GM23338 (cell line): ENCODE data around the gene LAPTM4A. TPM values are rescaled to one million over a fixed set of nuclear protein-coding genes. Genes with fewer than 3 reads are reported as not detected.
A peak's percentile ranks its signal among the peaks of the same experiment; 100 is the strongest.

Experiments
- ATAC-seq: fragments of 200-7000 bp; cut with Tn5 transposase; 3 replicates; pipeline ENCODE4 v1.9.1; 2020
- DNase-seq: peaks from one replicate; pipeline ENCODE4 v3.0.0-alpha.2; 2015; ENCODE audit warnings: low spot score
- H2AFZ ChIP-seq: fragments of 200-600 bp; sonication (generic); 2 replicates; pipeline ENCODE4 v1.8.0; 2016; ENCODE audit warnings: antibody characterized with exemption, mild to moderate bottlenecking, moderate library complexity
- H3F3A ChIP-seq: fragments of 200-600 bp; sonication (generic); replicated peaks from 2 replicates; pipeline ENCODE4 v1.8.0; 2017; ENCODE audit warnings: antibody characterized with exemption, mixed run types, low read depth
- H3K27ac ChIP-seq: fragments of 200-600 bp; sonication (generic); 2 replicates; pipeline ENCODE4 v1.6.1; 2016; ENCODE audit warnings: low read depth
- H3K27me3 ChIP-seq: fragments of 200-600 bp; sonication (generic); 2 replicates; pipeline ENCODE4 v1.8.0; 2016; ENCODE audit warnings: mild to moderate bottlenecking, mixed run types, moderate library complexity; ENCODE audit not compliant: insufficient read depth
- H3K36me3 ChIP-seq: fragments of 200-600 bp; sonication (generic); 2 replicates; pipeline ENCODE4 v1.8.0; 2016; ENCODE audit warnings: mild to moderate bottlenecking; ENCODE audit not compliant: insufficient read depth
- H3K4me1 ChIP-seq: fragments of 200-600 bp; sonication (generic); 2 replicates; pipeline ENCODE4 v1.8.0; 2016; ENCODE audit warnings: mild to moderate bottlenecking, moderate library complexity; ENCODE audit not compliant: insufficient read depth
- H3K4me2 ChIP-seq: fragments of 200-600 bp; sonication (generic); 2 replicates; pipeline ENCODE4 v1.7.1; 2017; ENCODE audit warnings: mixed run types
- H3K4me3 ChIP-seq: fragments of 200-600 bp; sonication (generic); 2 replicates; pipeline ENCODE4 v1.6.1; 2016; ENCODE audit warnings: mixed run types
- H3K79me2 ChIP-seq: fragments of 200-600 bp; sonication (generic); replicated peaks from 2 replicates; pipeline ENCODE4 v1.8.0; 2017; ENCODE audit warnings: mild to moderate bottlenecking; ENCODE audit not compliant: insufficient read depth
- H3K9me2 ChIP-seq: fragments of 200-600 bp; sonication (generic); 2 replicates; pipeline ENCODE4 v1.8.0; 2017; ENCODE audit not compliant: insufficient read depth
- H4K20me1 ChIP-seq: fragments of 200-600 bp; sonication (generic); replicated peaks from 2 replicates; pipeline ENCODE4 v1.8.0; 2017; ENCODE audit warnings: mild to moderate bottlenecking; ENCODE audit not compliant: insufficient read depth
- H3K27ac Mint-ChIP-seq: 2 replicates; pipeline ENCODE4 v1.8.0; 2020; ENCODE audit warnings: inconsistent platforms, mild to moderate bottlenecking, moderate library complexity, mixed read lengths
- H3K27me3 Mint-ChIP-seq: 3 replicates; pipeline ENCODE4 v1.8.0; 2022; ENCODE audit warnings: low read depth, mild to moderate bottlenecking, moderate library complexity, mixed read lengths, inconsistent platforms; ENCODE audit not compliant: insufficient read depth, poor library complexity
- H3K36me3 Mint-ChIP-seq: 3 replicates; pipeline ENCODE4 v1.8.0; 2021; ENCODE audit warnings: low read depth, mild to moderate bottlenecking, inconsistent platforms, moderate library complexity, mixed read lengths
- H3K4me1 Mint-ChIP-seq: 3 replicates; pipeline ENCODE4 v1.8.0; 2020; ENCODE audit warnings: mild to moderate bottlenecking, inconsistent platforms, mixed read lengths
- H3K4me3 Mint-ChIP-seq: 3 replicates; pipeline ENCODE4 v1.8.0; 2021; ENCODE audit warnings: moderate library complexity, mild to moderate bottlenecking, inconsistent platforms, mixed read lengths
- H3K9me3 Mint-ChIP-seq: 3 replicates; pipeline ENCODE4 v1.8.0; 2020; ENCODE audit warnings: moderate library complexity, mild to moderate bottlenecking, inconsistent platforms, mixed read lengths
- CREB1 ChIP-seq: fragments of 250-450 bp; sonication (Bioruptor Pico); IDR thresholded peaks from 2 replicates; pipeline ENCODE4 v1.5.0; 2020; ENCODE audit warnings: low read depth, mild to moderate bottlenecking, moderate library complexity
- ETS1 ChIP-seq: IDR thresholded peaks from 2 replicates; pipeline ENCODE4 v1.6.1; 2016; ENCODE audit warnings: antibody characterized with exemption
- EZH2 ChIP-seq: fragments of 200-600 bp; sonication (generic); IDR thresholded peaks from one replicate; pipeline ENCODE4 v1.8.0; 2017; ENCODE audit warnings: antibody characterized with exemption, mild to moderate bottlenecking, low read depth; ENCODE audit not compliant: unreplicated experiment
- EZH2phosphoT487 ChIP-seq: fragments of 200-600 bp; sonication (generic); IDR thresholded peaks from one replicate; pipeline ENCODE4 v1.8.1; 2018; ENCODE audit warnings: antibody characterized with exemption; ENCODE audit not compliant: unreplicated experiment
- JUNB ChIP-seq: IDR thresholded peaks from one replicate; pipeline ENCODE4 v1.6.1; 2016; ENCODE audit warnings: antibody characterized with exemption; ENCODE audit not compliant: unreplicated experiment
- NANOG ChIP-seq: IDR thresholded peaks from 2 replicates; pipeline ENCODE4 v1.6.1; 2016; ENCODE audit warnings: antibody characterized with exemption, borderline replicate concordance
- POLR2AphosphoS5 ChIP-seq: IDR thresholded peaks from 2 replicates; pipeline ENCODE4 v1.6.1; 2016; ENCODE audit warnings: antibody characterized with exemption, low read depth
- STAT1 ChIP-seq: IDR thresholded peaks from one replicate; pipeline ENCODE4 v1.6.1; 2016; ENCODE audit warnings: antibody characterized with exemption; ENCODE audit not compliant: unreplicated experiment
- ZNF114 ChIP-seq: fragments of 250-450 bp; sonication (Bioruptor Pico); IDR thresholded peaks from 2 replicates; pipeline ENCODE4 v1.5.0; 2020; ENCODE audit warnings: mild to moderate bottlenecking, moderate library complexity
- ZNF331 ChIP-seq: fragments of 250-450 bp; sonication (Bioruptor Pico); IDR thresholded peaks from 2 replicates; pipeline ENCODE4 v1.5.0; 2020; ENCODE audit warnings: low read depth, mild to moderate bottlenecking, moderate library complexity
- polyA plus RNA-seq: library from polyadenylated mRNA; unstranded; fragments of >200 nt; fragmentation: Nextera tagmentation; extraction: Ambion mirVana; gene quantifications from 2 replicates; pipeline ENCODE4 v1.2.1, GENCODE V29; 2016
- total RNA-seq: library from RNA; depleted of rRNA; stranded (reverse); fragments of >200 nt; shearing (Covaris generic); gene quantifications from 2 replicates; pipeline ENCODE4 v1.2.3, GENCODE V29; 2014
- TF ChIP-seq, protein P1 (sequence below): fragments of 250-450 bp; sonication (Bioruptor Pico); IDR thresholded peaks from 2 replicates; pipeline ENCODE4 v1.5.0; 2020; ENCODE audit warnings: mild to moderate bottlenecking, moderate library complexity
- TF ChIP-seq, protein P2 (sequence below), 2 experiments: fragments of 200-600 bp in 1 of 2; sonication (generic) in 1 of 2; conservative IDR thresholded peaks; 2 replicates each; pipeline versions ENCODE4 v1.5.1 to v1.6.1; 2016 to 2017; ENCODE audit warnings: antibody characterized with exemption in 2 of 2, low read depth in 2 of 2, mild to moderate bottlenecking in 2 of 2, moderate library complexity in 1 of 2
- TF ChIP-seq, protein P3 (sequence below): IDR thresholded peaks from one replicate; pipeline ENCODE4 v1.6.1; 2018; ENCODE audit warnings: antibody characterized with exemption; ENCODE audit not compliant: unreplicated experiment

Gene LAPTM4A
- total and polyA plus RNA-seq, 2 experiments from 2014 or later, result 123 to 214 TPM

GRCh38 chr2:20011276-20012031 lies 40.0 kb downstream of the LAPTM4A start:
- ATAC-seq (no peak), DNase-seq (no peak)
- H3K27ac Mint-ChIP-seq, result no peak overlapping the region
- Histone ChIP-seq H3K27me3 (peaks cover 45% of the 10 kb centered on the region), H3K4me1 (peaks cover 19% of the 10 kb centered on the region), H3K36me3 (no peaks in the 10 kb centered on the region), H4K20me1 (no peaks in the 10 kb centered on the region), H2AFZ (peak overlapping the region; percentile 98), H3K9me2 (no peaks in the 10 kb centered on the region), H3K4me2 (peak overlapping the region; percentile 85), H3K4me3 (peak overlapping the region; percentile 58), H3K27ac (no peak overlapping the region), H3F3A (0 out of 2 replicates have a peak, but pooled peaks cover 3% of the 10 kb centered on the region), H3K79me2 (no peaks in the 10 kb centered on the region)
- peaks cover 9% of the 10 kb centered on the region for H3K9me3 Mint-ChIP-seq
- no peak for TF ChIP-seq ZNF114
- no peak for TF ChIP-seq NANOG
- no peak for TF ChIP-seq ZNF331 (CRISPR knock-in tag)
- TF ChIP-seq, protein P1, sequence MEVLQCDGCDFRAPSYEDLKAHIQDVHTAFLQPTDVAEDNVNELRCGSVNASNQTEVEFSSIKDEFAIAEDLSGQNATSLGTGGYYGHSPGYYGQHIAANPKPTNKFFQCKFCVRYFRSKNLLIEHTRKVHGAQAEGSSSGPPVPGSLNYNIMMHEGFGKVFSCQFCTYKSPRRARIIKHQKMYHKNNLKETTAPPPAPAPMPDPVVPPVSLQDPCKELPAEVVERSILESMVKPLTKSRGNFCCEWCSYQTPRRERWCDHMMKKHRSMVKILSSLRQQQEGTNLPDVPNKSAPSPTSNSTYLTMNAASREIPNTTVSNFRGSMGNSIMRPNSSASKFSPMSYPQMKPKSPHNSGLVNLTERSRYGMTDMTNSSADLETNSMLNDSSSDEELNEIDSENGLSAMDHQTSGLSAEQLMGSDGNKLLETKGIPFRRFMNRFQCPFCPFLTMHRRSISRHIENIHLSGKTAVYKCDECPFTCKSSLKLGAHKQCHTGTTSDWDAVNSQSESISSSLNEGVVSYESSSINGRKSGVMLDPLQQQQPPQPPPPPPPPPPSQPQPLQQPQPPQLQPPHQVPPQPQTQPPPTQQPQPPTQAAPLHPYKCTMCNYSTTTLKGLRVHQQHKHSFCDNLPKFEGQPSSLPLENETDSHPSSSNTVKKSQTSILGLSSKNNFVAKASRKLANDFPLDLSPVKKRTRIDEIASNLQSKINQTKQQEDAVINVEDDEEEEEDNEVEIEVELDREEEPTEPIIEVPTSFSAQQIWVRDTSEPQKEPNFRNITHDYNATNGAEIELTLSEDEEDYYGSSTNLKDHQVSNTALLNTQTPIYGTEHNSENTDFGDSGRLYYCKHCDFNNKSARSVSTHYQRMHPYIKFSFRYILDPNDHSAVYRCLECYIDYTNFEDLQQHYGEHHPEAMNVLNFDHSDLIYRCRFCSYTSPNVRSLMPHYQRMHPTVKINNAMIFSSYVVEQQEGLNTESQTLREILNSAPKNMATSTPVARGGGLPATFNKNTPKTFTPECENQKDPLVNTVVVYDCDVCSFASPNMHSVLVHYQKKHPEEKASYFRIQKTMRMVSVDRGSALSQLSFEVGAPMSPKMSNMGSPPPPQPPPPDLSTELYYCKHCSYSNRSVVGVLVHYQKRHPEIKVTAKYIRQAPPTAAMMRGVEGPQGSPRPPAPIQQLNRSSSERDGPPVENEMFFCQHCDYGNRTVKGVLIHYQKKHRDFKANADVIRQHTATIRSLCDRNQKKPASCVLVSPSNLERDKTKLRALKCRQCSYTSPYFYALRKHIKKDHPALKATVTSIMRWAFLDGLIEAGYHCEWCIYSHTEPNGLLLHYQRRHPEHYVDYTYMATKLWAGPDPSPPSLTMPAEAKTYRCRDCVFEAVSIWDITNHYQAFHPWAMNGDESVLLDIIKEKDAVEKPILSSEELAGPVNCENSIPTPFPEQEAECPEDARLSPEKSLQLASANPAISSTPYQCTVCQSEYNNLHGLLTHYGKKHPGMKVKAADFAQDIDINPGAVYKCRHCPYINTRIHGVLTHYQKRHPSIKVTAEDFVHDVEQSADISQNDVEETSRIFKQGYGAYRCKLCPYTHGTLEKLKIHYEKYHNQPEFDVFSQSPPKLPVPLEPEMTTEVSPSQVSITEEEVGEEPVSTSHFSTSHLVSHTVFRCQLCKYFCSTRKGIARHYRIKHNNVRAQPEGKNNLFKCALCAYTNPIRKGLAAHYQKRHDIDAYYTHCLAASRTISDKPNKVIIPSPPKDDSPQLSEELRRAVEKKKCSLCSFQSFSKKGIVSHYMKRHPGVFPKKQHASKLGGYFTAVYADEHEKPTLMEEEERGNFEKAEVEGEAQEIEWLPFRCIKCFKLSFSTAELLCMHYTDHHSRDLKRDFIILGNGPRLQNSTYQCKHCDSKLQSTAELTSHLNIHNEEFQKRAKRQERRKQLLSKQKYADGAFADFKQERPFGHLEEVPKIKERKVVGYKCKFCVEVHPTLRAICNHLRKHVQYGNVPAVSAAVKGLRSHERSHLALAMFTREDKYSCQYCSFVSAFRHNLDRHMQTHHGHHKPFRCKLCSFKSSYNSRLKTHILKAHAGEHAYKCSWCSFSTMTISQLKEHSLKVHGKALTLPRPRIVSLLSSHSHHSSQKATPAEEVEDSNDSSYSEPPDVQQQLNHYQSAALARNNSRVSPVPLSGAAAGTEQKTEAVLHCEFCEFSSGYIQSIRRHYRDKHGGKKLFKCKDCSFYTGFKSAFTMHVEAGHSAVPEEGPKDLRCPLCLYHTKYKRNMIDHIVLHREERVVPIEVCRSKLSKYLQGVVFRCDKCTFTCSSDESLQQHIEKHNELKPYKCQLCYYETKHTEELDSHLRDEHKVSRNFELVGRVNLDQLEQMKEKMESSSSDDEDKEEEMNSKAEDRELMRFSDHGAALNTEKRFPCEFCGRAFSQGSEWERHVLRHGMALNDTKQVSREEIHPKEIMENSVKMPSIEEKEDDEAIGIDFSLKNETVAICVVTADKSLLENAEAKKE (CRISPR knock-in tag), result no peak
- TF ChIP-seq CREB1 (CRISPR knock-in tag), result no peak
- no peak for TF ChIP-seq ETS1
- no peak for TF ChIP-seq EZH2phosphoT487
- no peak for TF ChIP-seq JUNB
- no peak for TF ChIP-seq EZH2
- TF ChIP-seq, protein P2, sequence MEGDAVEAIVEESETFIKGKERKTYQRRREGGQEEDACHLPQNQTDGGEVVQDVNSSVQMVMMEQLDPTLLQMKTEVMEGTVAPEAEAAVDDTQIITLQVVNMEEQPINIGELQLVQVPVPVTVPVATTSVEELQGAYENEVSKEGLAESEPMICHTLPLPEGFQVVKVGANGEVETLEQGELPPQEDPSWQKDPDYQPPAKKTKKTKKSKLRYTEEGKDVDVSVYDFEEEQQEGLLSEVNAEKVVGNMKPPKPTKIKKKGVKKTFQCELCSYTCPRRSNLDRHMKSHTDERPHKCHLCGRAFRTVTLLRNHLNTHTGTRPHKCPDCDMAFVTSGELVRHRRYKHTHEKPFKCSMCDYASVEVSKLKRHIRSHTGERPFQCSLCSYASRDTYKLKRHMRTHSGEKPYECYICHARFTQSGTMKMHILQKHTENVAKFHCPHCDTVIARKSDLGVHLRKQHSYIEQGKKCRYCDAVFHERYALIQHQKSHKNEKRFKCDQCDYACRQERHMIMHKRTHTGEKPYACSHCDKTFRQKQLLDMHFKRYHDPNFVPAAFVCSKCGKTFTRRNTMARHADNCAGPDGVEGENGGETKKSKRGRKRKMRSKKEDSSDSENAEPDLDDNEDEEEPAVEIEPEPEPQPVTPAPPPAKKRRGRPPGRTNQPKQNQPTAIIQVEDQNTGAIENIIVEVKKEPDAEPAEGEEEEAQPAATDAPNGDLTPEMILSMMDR (conservative IDR thresholded peaks at IDR 0.05; ENCODE audit: low read depth in 2 of 2), result no peak
- TF ChIP-seq POLR2AphosphoS5, result no peak
- no peak for TF ChIP-seq STAT1
- TF ChIP-seq, protein P3, sequence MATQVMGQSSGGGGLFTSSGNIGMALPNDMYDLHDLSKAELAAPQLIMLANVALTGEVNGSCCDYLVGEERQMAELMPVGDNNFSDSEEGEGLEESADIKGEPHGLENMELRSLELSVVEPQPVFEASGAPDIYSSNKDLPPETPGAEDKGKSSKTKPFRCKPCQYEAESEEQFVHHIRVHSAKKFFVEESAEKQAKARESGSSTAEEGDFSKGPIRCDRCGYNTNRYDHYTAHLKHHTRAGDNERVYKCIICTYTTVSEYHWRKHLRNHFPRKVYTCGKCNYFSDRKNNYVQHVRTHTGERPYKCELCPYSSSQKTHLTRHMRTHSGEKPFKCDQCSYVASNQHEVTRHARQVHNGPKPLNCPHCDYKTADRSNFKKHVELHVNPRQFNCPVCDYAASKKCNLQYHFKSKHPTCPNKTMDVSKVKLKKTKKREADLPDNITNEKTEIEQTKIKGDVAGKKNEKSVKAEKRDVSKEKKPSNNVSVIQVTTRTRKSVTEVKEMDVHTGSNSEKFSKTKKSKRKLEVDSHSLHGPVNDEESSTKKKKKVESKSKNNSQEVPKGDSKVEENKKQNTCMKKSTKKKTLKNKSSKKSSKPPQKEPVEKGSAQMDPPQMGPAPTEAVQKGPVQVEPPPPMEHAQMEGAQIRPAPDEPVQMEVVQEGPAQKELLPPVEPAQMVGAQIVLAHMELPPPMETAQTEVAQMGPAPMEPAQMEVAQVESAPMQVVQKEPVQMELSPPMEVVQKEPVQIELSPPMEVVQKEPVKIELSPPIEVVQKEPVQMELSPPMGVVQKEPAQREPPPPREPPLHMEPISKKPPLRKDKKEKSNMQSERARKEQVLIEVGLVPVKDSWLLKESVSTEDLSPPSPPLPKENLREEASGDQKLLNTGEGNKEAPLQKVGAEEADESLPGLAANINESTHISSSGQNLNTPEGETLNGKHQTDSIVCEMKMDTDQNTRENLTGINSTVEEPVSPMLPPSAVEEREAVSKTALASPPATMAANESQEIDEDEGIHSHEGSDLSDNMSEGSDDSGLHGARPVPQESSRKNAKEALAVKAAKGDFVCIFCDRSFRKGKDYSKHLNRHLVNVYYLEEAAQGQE, result no peak
- peaks cover 30% of the 10 kb centered on the region for H3K27me3 Mint-ChIP-seq
- H3K36me3 Mint-ChIP-seq, result 0 out of 3 replicates have a peak, but pooled peaks cover 4% of the 10 kb centered on the region
- H3K4me1 Mint-ChIP-seq, result peaks cover 15% of the 10 kb centered on the region
- H3K4me3 Mint-ChIP-seq, result peak overlapping the region; percentile 69
